Gastrocnemius medialis (tissue), 4 donors: Measurements from ENCODE around the gene ARHGEF11.

ENCODE experiments used
- POLR2A ChIP-seq, 2 donors: fragments of 450-650 bp; IDR thresholded peaks; one replicate each; pipeline ENCODE4 v1.6.1; 2017; ENCODE audit warnings: antibody characterized with exemption in 2 of 2, mild to moderate bottlenecking in 2 of 2, moderate library complexity in 2 of 2
- TF ChIP-seq, protein P1 (sequence below), 5 experiments: fragments of 450-650 bp in 3 of 5; fragments of 200-600 bp in 2 of 5; sonication (generic) in 2 of 5; IDR thresholded peaks in 4 of 5; conservative IDR thresholded peaks in 1 of 5; 1 replicate in 4 of 5; 2 replicates in 1 of 5; pipeline ENCODE4 v1.5.1; 2016 to 2019; ENCODE audit warnings: antibody characterized with exemption in 5 of 5, mild to moderate bottlenecking in 3 of 5, moderate library complexity in 3 of 5

DNA sequence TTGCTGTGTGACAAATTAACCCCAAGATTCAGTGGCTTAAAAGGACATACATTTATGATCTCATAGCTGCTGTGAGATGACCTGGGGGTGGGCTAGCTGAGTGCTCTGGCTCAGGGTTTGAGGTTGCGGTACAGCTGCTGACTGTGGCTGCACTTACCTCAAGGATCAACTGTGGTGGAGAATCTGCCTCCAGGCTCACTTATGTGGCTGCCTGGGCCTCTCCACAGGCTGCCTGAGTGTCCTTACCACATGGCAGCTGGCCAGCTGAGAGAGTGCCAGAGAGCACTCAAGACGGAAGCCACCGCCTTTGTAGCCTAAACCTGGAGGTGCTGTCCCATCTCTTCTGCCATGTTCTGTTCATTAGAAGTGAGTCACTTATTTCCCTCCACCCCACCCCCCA is 119.4 kb downstream of the ARHGEF11 start:
- TF ChIP-seq, protein P1, sequence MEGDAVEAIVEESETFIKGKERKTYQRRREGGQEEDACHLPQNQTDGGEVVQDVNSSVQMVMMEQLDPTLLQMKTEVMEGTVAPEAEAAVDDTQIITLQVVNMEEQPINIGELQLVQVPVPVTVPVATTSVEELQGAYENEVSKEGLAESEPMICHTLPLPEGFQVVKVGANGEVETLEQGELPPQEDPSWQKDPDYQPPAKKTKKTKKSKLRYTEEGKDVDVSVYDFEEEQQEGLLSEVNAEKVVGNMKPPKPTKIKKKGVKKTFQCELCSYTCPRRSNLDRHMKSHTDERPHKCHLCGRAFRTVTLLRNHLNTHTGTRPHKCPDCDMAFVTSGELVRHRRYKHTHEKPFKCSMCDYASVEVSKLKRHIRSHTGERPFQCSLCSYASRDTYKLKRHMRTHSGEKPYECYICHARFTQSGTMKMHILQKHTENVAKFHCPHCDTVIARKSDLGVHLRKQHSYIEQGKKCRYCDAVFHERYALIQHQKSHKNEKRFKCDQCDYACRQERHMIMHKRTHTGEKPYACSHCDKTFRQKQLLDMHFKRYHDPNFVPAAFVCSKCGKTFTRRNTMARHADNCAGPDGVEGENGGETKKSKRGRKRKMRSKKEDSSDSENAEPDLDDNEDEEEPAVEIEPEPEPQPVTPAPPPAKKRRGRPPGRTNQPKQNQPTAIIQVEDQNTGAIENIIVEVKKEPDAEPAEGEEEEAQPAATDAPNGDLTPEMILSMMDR (IDR thresholded peaks at IDR 0.05 in 4 of 5, conservative IDR thresholded peaks at IDR 0.05 in 1 of 5): no peak
- no peak for TF ChIP-seq POLR2A (IDR thresholded peaks at IDR 0.05)
